ENCODE data around the gene GOLIM4. TPM values are rescaled to one million over a fixed set of nuclear protein-coding genes. Genes with fewer than 3 reads are reported as not detected.

Gene GOLIM4
- total RNA-seq, 2 experiments from 2014 or later = 0.28 to 0.36 TPM

DNA sequence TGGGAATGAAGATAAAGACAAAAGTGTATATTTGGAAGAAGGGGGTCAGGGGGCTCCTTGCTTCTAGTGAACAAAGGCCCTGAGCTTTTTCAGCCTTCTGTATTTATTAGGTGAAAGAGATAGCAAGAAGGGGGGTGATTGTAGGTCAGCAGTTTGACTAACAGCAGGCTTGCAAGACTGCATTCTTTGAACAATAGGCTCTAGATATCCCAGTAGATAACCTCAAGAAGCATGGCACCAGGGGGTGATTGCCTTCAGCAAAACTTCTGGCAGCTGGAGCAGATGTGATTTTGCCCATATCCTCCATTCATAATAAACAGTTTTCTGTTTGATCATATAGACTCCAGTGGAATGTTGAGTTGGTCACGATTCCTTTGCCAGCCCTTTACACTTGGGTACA lies 31.7 kb upstream of the GOLIM4 start:
- Histone ChIP-seq H3K9me3 (ENCODE audit: control insufficient read depth in 1 of 2, insufficient read depth in 1 of 2, low read length in 2 of 2) (peaks cover 0 to 6% of the 10 kb centered on the region in 2 experiments), H3K4me1 (ENCODE audit: insufficient read depth, low read length) (no peaks in the 10 kb centered on the region), H3K27ac (ENCODE audit: low read depth in 1 of 2, low read length in 2 of 2) (no peak overlapping the region), H3K36me3 (ENCODE audit: insufficient read depth, low read length) (no peaks in the 10 kb centered on the region), H3K4me3 (ENCODE audit: low read length) (no peak overlapping the region), H3K27me3 (ENCODE audit: control insufficient read depth in 1 of 2, insufficient read depth in 2 of 2, low read length in 2 of 2) (no peaks in the 10 kb centered on the region)
- Mint-ChIP-seq H3K9me3 (peaks cover under 1% of the 10 kb centered on the region), H3K4me1 (ENCODE audit: low read depth) (no peaks in the 10 kb centered on the region), H3K27ac (no peak overlapping the region), H3K4me3 (no peak overlapping the region), H3K27me3 (peaks cover 3% of the 10 kb centered on the region), H3K36me3 (ENCODE audit: low read depth) (no peaks in the 10 kb centered on the region)
- ATAC-seq (ENCODE audit: poor library complexity) = no peak
- ChIA-PET CTCF (no interaction called here), POLR2A (no interaction called here)
- DNase-seq = no peak
- TF ChIP-seq CTCF (IDR thresholded peaks at IDR 0.05) = no peak
- intact Hi-C loops (cut with DNase I, micrococcal nuclease) = no loop called here

DNA sequence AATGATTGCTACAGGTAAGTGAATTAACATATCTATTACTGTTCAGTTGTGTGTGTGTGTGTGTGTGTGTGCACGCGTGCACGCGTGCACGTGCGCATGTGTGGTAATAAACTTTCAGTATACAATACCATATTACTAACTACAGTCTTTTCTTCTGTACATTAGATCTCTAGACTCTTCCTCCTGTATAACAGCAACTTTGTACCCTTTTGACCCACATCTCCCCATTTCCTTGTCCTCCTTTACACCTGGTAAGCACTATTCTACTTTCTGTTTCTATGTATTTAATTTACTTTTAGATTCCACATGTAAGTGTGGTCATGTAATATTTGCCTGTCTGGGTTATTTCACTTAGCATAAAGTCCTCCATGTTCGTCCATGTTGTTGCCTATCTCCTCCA lies 29.1 kb upstream of the GOLIM4 start:
- H3K9me3 Mint-ChIP-seq = no peaks in the 10 kb centered on the region
- Histone ChIP-seq H3K36me3 (ENCODE audit: insufficient read depth, low read length) (no peaks in the 10 kb centered on the region), H3K9me3 (ENCODE audit: control insufficient read depth in 1 of 2, insufficient read depth in 1 of 2, low read length in 2 of 2) (peaks cover 0 to 6% of the 10 kb centered on the region in 2 experiments), H3K4me1 (ENCODE audit: insufficient read depth, low read length) (no peaks in the 10 kb centered on the region), H3K27ac (ENCODE audit: low read depth in 1 of 2, low read length in 2 of 2) (no peak overlapping the region), H3K27me3 (ENCODE audit: control insufficient read depth in 1 of 2, insufficient read depth in 2 of 2, low read length in 2 of 2) (no peaks in the 10 kb centered on the region), H3K4me3 (ENCODE audit: low read length) (no peak overlapping the region)
- intact Hi-C loops (cut with DNase I, micrococcal nuclease) = no loop called here
- no peak overlapping the region for H3K27ac Mint-ChIP-seq
- no peak for TF ChIP-seq CTCF (IDR thresholded peaks at IDR 0.05)
- no peak for DNase-seq
- POLR2A ChIA-PET = no interaction called here
- no peaks in the 10 kb centered on the region for H3K36me3 Mint-ChIP-seq (ENCODE audit: low read depth)
- peaks cover 3% of the 10 kb centered on the region for H3K27me3 Mint-ChIP-seq
- H3K4me3 Mint-ChIP-seq = no peak overlapping the region
- no peaks in the 10 kb centered on the region for H3K4me1 Mint-ChIP-seq (ENCODE audit: low read depth)
- no peak for ATAC-seq (ENCODE audit: poor library complexity)
- CTCF ChIA-PET = no interaction called here

DNA sequence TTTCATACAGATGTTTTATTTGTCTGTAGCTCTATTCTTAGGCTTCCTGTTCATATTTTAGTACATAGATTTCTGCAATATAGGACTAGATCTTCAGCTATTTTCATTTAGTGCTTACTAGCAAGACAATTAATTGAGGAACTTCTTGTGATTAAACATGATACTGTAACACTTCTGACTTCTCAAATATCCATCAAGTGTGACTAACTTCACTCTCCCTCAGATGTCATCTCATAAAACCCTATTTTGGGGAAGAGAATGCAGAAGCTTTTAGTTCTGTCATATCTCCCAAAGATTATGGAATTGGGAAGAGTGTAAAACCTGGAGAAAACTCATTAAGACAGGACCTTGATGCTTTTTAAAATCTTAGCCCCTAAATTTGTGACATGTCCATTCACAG lies 28.6 kb upstream of the GOLIM4 start:
- Histone ChIP-seq H3K27me3 (ENCODE audit: control insufficient read depth in 1 of 2, insufficient read depth in 2 of 2, low read length in 2 of 2) (no peaks in the 10 kb centered on the region), H3K4me3 (ENCODE audit: low read length) (no peak overlapping the region), H3K4me1 (ENCODE audit: insufficient read depth, low read length) (no peaks in the 10 kb centered on the region), H3K36me3 (ENCODE audit: insufficient read depth, low read length) (no peaks in the 10 kb centered on the region), H3K27ac (ENCODE audit: low read depth in 1 of 2, low read length in 2 of 2) (no peak overlapping the region), H3K9me3 (ENCODE audit: control insufficient read depth in 1 of 2, insufficient read depth in 1 of 2, low read length in 2 of 2) (peaks cover 0 to 6% of the 10 kb centered on the region in 2 experiments)
- intact Hi-C loops (cut with DNase I, micrococcal nuclease) = no loop called here
- no peaks in the 10 kb centered on the region for H3K36me3 Mint-ChIP-seq (ENCODE audit: low read depth)
- H3K4me1 Mint-ChIP-seq (ENCODE audit: low read depth) = no peaks in the 10 kb centered on the region
- ATAC-seq (ENCODE audit: poor library complexity) (no peak), DNase-seq (no peak)
- POLR2A ChIA-PET = no interaction called here
- H3K4me3 Mint-ChIP-seq = no peak overlapping the region
- H3K9me3 Mint-ChIP-seq = no peaks in the 10 kb centered on the region
- H3K27ac Mint-ChIP-seq = no peak overlapping the region
- no peak for TF ChIP-seq CTCF (IDR thresholded peaks at IDR 0.05)
- peaks cover 3% of the 10 kb centered on the region for H3K27me3 Mint-ChIP-seq
- CTCF ChIA-PET = no interaction called here

All from CD4-positive, alpha-beta T cell (primary cell).